Measurements from ENCODE around the gene IGFBP7. TPM values are rescaled to one million over a fixed set of nuclear protein-coding genes. Genes with fewer than 3 reads are reported as not detected.
"Not testable (repeated sequence)": the region's sequence is repeated elsewhere in the genome, so short reads cannot be mapped to it uniquely, and the experiment has no call there.

IGFBP7 gene
- polyA plus RNA-seq, 1 experiment, result 2,028 TPM

GRCh38 chr4:57055886-57056285 lies 54.3 kb downstream of the IGFBP7 start:
- peaks cover 4% of the 10 kb centered on the region; the same call in 1 of the 2 replicates for H3K36me3 ChIP-seq (ENCODE audit: control insufficient read depth, insufficient read depth, low read length)
- H3K4me3 ChIP-seq (ENCODE audit: low read depth, low read length), result no peak overlapping the region
- no peak for DNase-seq (ENCODE audit: low read depth)
- CTCF ChIA-PET, result no interaction called here
- TF ChIP-seq CTCF (IDR thresholded peaks at IDR 0.05; ENCODE audit: insufficient read depth, low read depth, low read length), result no peak
- POLR2A ChIA-PET, result no interaction called here
- no peaks in the 10 kb centered on the region for H3K27me3 ChIP-seq (ENCODE audit: control insufficient read depth, insufficient read depth, low read length)

GRCh38 chr4:57053508-57053907 lies 56.7 kb downstream of the IGFBP7 start:
- H3K36me3 ChIP-seq (ENCODE audit: control insufficient read depth, insufficient read depth, low read length), result peaks cover 4% of the 10 kb centered on the region; the same call in 1 of the 2 replicates
- H3K27me3 ChIP-seq (ENCODE audit: control insufficient read depth, insufficient read depth, low read length), result no peaks in the 10 kb centered on the region
- TF ChIP-seq CTCF (IDR thresholded peaks at IDR 0.05; ENCODE audit: insufficient read depth, low read depth, low read length), result no peak
- DNase-seq (ENCODE audit: low read depth), result no peak
- CTCF ChIA-PET, result interaction anchor here (1.0 kb wide), 1 partner anchor 15 kb away, joined by 3 read pairs; no protein-coding TSS in a partner anchor
- POLR2A ChIA-PET, result interaction anchor here (0.6 kb wide), 1 partner anchor 28 kb away, joined by 4 read pairs; no protein-coding TSS in a partner anchor
- H3K4me3 ChIP-seq (ENCODE audit: low read depth, low read length), result no peak overlapping the region

- DNase-seq (ENCODE audit: low read depth), result no peak
- ChIA-PET POLR2A (no interaction called here), CTCF (interaction anchor here (1.0 kb wide), 1 partner anchor 113 kb away, joined by 3 read pairs; no protein-coding TSS in a partner anchor)
- Histone ChIP-seq H3K27me3 (ENCODE audit: control insufficient read depth, insufficient read depth, low read length) (no peaks in the 10 kb centered on the region), H3K36me3 (ENCODE audit: control insufficient read depth, insufficient read depth, low read length) (peaks cover 4% of the 10 kb centered on the region), H3K4me3 (ENCODE audit: low read depth, low read length) (no peak overlapping the region)
- no peak for TF ChIP-seq CTCF (IDR thresholded peaks at IDR 0.05; ENCODE audit: insufficient read depth, low read depth, low read length)
Observed at GRCh38 chr4:57051524-57051923, 58.7 kb downstream of the IGFBP7 start.

GRCh38 chr4:57051095-57051494 lies 59.1 kb downstream of the IGFBP7 start:
- DNase-seq (ENCODE audit: low read depth), result no peak
- H3K4me3 ChIP-seq (ENCODE audit: low read depth, low read length), result no peak overlapping the region
- TF ChIP-seq CTCF (IDR thresholded peaks at IDR 0.05; ENCODE audit: insufficient read depth, low read depth, low read length), result no peak
- H3K36me3 ChIP-seq (ENCODE audit: control insufficient read depth, insufficient read depth, low read length), result peaks cover 4% of the 10 kb centered on the region
- ChIA-PET POLR2A (no interaction called here), CTCF (interaction anchor here (1.0 kb wide), 1 partner anchor 113 kb away, joined by 3 read pairs; no protein-coding TSS in a partner anchor)
- no peaks in the 10 kb centered on the region for H3K27me3 ChIP-seq (ENCODE audit: control insufficient read depth, insufficient read depth, low read length)

GRCh38 chr4:57048590-57049304 lies 61.4 kb downstream of the IGFBP7 start:
- POLR2A ChIA-PET, result interaction anchor here (0.6 kb wide), 1 partner anchor 53 kb away, joined by 16 read pairs; no protein-coding TSS in a partner anchor
- Histone ChIP-seq H3K27me3 (ENCODE audit: control insufficient read depth, insufficient read depth, low read length) (no peaks in the 10 kb centered on the region), H3K36me3 (ENCODE audit: control insufficient read depth, insufficient read depth, low read length) (peaks cover 2% of the 10 kb centered on the region; the same call in 1 of the 2 replicates), H3K4me3 (ENCODE audit: low read depth, low read length) (no peak overlapping the region)
- CTCF ChIA-PET, result no interaction called here
- DNase-seq (ENCODE audit: low read depth), result peak; percentile 44
- no peak for TF ChIP-seq CTCF (IDR thresholded peaks at IDR 0.05; ENCODE audit: insufficient read depth, low read depth, low read length)

GRCh38 chr4:57047046-57047445 lies 63.1 kb downstream of the IGFBP7 start:
- H3K27me3 ChIP-seq (ENCODE audit: control insufficient read depth, insufficient read depth, low read length); POLR2A ChIA-PET: not testable (repeated sequence)
- CTCF ChIA-PET, result interaction anchor here (0.8 to 1.2 kb wide), 3 partner anchors 9 to 13 kb away, joined by 3 to 4 read pairs (median 3); no protein-coding TSS in a partner anchor

More at GRCh38 chr4:57047046-57047445, 63.1 kb downstream of the IGFBP7 start:
- DNase-seq (ENCODE audit: low read depth); H3K36me3 ChIP-seq (ENCODE audit: control insufficient read depth, insufficient read depth, low read length); H3K4me3 ChIP-seq (ENCODE audit: low read depth, low read length): not testable (repeated sequence)
